IMR-90 (cell line): ENCODE measurements around the gene ACVR1B. TPM values are rescaled to one million over a fixed set of nuclear protein-coding genes. Genes with fewer than 3 reads are reported as not detected.

ENCODE experiments used
- ATAC-seq: fragments of 200-7000 bp; cut with Tn5 transposase; 2 replicates; pipeline ENCODE4 v1.9.1; 2020; ENCODE audit warnings: low read depth, mild to moderate bottlenecking, moderate library complexity
- BruUV-seq: library from RNA; stranded (reverse); fragments of 400-500 nt; replicated peaks from 2 replicates; lab custom pipeline; 2021; lab: Mats Ljungman, UMichigan
- CTCF ChIA-PET: fragments of 300-600 bp; formaldehyde crosslinking; extraction: SDS; loops from one replicate; lab custom pipeline; 2021; ENCODE audit warnings: antibody characterized with exemption; lab: Yijun Ruan, JAX
- POLR2A ChIA-PET: fragments of 300-600 bp; sonication (Branson Sonifier 250); formaldehyde crosslinking; loops from one replicate; lab custom pipeline; 2022; ENCODE audit warnings: antibody characterized with exemption; ENCODE audit not compliant: unreplicated experiment; lab: Charles Lee
- DNase-seq: peaks from one replicate; pipeline ENCODE4 v3.0.0; 2013
- H2AFZ ChIP-seq: replicated peaks from 2 replicates; pipeline ENCODE3; 2013; ENCODE audit warnings: low read length, mild to moderate bottlenecking; ENCODE audit not compliant: poor library complexity
- H2AK5ac ChIP-seq: 2 replicates; pipeline ENCODE4 v1.6.1; 2013; ENCODE audit warnings: low read depth, low read length, inconsistent platforms
- H2AK9ac ChIP-seq: replicated peaks from 2 replicates; pipeline ENCODE3; 2013; ENCODE audit warnings: mild to moderate bottlenecking, low read depth, low read length, moderate library complexity; ENCODE audit not compliant: poor library complexity
- H2BK120ac ChIP-seq: 2 replicates; pipeline ENCODE4 v1.6.1; 2013; ENCODE audit warnings: low read depth, low read length, inconsistent platforms
- H2BK15ac ChIP-seq: 3 replicates; pipeline ENCODE4 v1.6.1; 2013; ENCODE audit warnings: low read depth, low read length, inconsistent platforms
- H2BK20ac ChIP-seq: 2 replicates; pipeline ENCODE4 v1.6.1; 2013; ENCODE audit warnings: low read depth, mild to moderate bottlenecking, inconsistent platforms, low read length, moderate library complexity
- H2BK5ac ChIP-seq: 2 replicates; pipeline ENCODE4 v1.6.1; 2013; ENCODE audit warnings: mild to moderate bottlenecking, low read depth, low read length, inconsistent platforms; ENCODE audit not compliant: poor library complexity, severe bottlenecking
- H3K14ac ChIP-seq: replicated peaks from 2 replicates; pipeline ENCODE4 v1.6.1; 2013; ENCODE audit warnings: low read depth, low read length, inconsistent platforms
- H3K18ac ChIP-seq: 2 replicates; pipeline ENCODE4 v1.6.1; 2013; ENCODE audit warnings: low read depth, low read length, control low read depth
- H3K23ac ChIP-seq: 2 replicates; pipeline ENCODE4 v1.6.1; 2013; ENCODE audit warnings: low read depth, low read length, inconsistent platforms
- H3K27ac ChIP-seq: 2 replicates; pipeline ENCODE4 v1.5.1; 2013; ENCODE audit warnings: mild to moderate bottlenecking, control low read depth, low read length; ENCODE audit not compliant: insufficient read depth
- H3K27me3 ChIP-seq: 2 replicates; pipeline ENCODE4 v1.6.1; 2013; ENCODE audit warnings: low read length; ENCODE audit not compliant: control insufficient read depth, insufficient read depth
- H3K36me3 ChIP-seq: 2 replicates; pipeline ENCODE4 v1.6.1; 2013; ENCODE audit warnings: low read length, mixed read lengths; ENCODE audit not compliant: control insufficient read depth, insufficient read depth
- H3K4ac ChIP-seq: 2 replicates; pipeline ENCODE4 v1.6.1; 2013; ENCODE audit warnings: low read depth, low read length, inconsistent platforms
- H3K4me1 ChIP-seq: 2 replicates; pipeline ENCODE4 v1.6.1; 2013; ENCODE audit warnings: low read length, mixed read lengths; ENCODE audit not compliant: control insufficient read depth, insufficient read depth
- H3K4me2 ChIP-seq: 2 replicates; pipeline ENCODE4 v1.6.1; 2013; ENCODE audit warnings: low read depth, mild to moderate bottlenecking, control low read depth, low read length, moderate library complexity
- H3K4me3 ChIP-seq: 2 replicates; pipeline ENCODE4 v1.5.1; 2013; ENCODE audit warnings: low read depth, mild to moderate bottlenecking, control low read depth, low read length, moderate library complexity; ENCODE audit not compliant: insufficient read depth
- H3K56ac ChIP-seq: 2 replicates; pipeline ENCODE4 v1.6.1; 2013; ENCODE audit warnings: low read length, inconsistent platforms; ENCODE audit not compliant: insufficient read depth; ENCODE audit errors: extremely low read depth
- H3K79me1 ChIP-seq, 2 experiments: 2 replicates each; pipeline ENCODE4 v1.6.1; 2013; ENCODE audit warnings: low read length in 2 of 2, inconsistent platforms in 1 of 2, low read depth in 1 of 2
- H3K9ac ChIP-seq: 2 replicates; pipeline ENCODE4 v1.6.1; 2013; ENCODE audit warnings: low read depth, low read length, control low read depth
- H3K9me1 ChIP-seq: 2 replicates; pipeline ENCODE4 v1.6.1; 2013; ENCODE audit warnings: low read length, inconsistent platforms; ENCODE audit not compliant: insufficient read depth
- H3K9me3 ChIP-seq: 2 replicates; pipeline ENCODE4 v1.6.1; 2013; ENCODE audit warnings: low read length; ENCODE audit not compliant: control insufficient read depth, insufficient read depth
- H4K20me1 ChIP-seq: 2 replicates; pipeline ENCODE4 v1.6.1; 2013; ENCODE audit warnings: low read length, inconsistent platforms; ENCODE audit not compliant: insufficient read depth
- H4K5ac ChIP-seq: 2 replicates; pipeline ENCODE4 v1.6.1; 2013; ENCODE audit warnings: mild to moderate bottlenecking, low read depth, low read length, control low read depth
- H4K8ac ChIP-seq, 2 experiments: 2 replicates each; pipeline ENCODE4 v1.6.1; 2013; ENCODE audit warnings: low read depth in 2 of 2, low read length in 2 of 2, control low read depth in 1 of 2, inconsistent platforms in 1 of 2
- H4K91ac ChIP-seq: 2 replicates; pipeline ENCODE4 v1.6.1; 2013; ENCODE audit warnings: low read depth, low read length, inconsistent platforms; ENCODE audit not compliant: insufficient read depth
- BHLHE40 ChIP-seq: fragments of 150-350 bp; IDR thresholded peaks from 2 replicates; pipeline ENCODE4 v1.6.1; 2016; ENCODE audit warnings: mild to moderate bottlenecking, low read depth, low read length
- CEBPB ChIP-seq: IDR thresholded peaks from 2 replicates; pipeline ENCODE4 v1.6.1; 2012; ENCODE audit warnings: low read depth, low read length, improper control_type of control experiment
- CHD1 ChIP-seq: IDR thresholded peaks from 2 replicates; pipeline ENCODE4 v1.6.1; 2012; ENCODE audit warnings: low read depth, low read length, improper control_type of control experiment
- FOS ChIP-seq: fragments of 150-350 bp; IDR thresholded peaks from 2 replicates; pipeline ENCODE4 v1.6.1; 2016; ENCODE audit warnings: low read depth, low read length
- MAFK ChIP-seq: IDR thresholded peaks from 2 replicates; pipeline ENCODE4 v1.6.1; 2012; ENCODE audit warnings: low read depth, low read length, improper control_type of control experiment
- MAZ ChIP-seq: IDR thresholded peaks from 2 replicates; pipeline ENCODE4 v1.6.1; 2012; ENCODE audit warnings: low read depth, mild to moderate bottlenecking, low read length, improper control_type of control experiment, moderate library complexity, borderline replicate concordance
- MXI1 ChIP-seq: IDR thresholded peaks from 2 replicates; pipeline ENCODE4 v1.6.1; 2012; ENCODE audit warnings: low read depth, mild to moderate bottlenecking, low read length, moderate library complexity, borderline replicate concordance
- NFE2L2 ChIP-seq: fragments of 150-350 bp; IDR thresholded peaks from 2 replicates; pipeline ENCODE4 v1.6.1; 2016; ENCODE audit warnings: low read depth, mild to moderate bottlenecking, low read length
- POLR2A ChIP-seq: IDR thresholded peaks from 2 replicates; pipeline ENCODE4 v1.6.1; 2012; ENCODE audit warnings: mild to moderate bottlenecking, low read depth, low read length
- RAD21 ChIP-seq: IDR thresholded peaks from 2 replicates; pipeline ENCODE4 v1.6.1; 2012; ENCODE audit warnings: low read length, improper control_type of control experiment
- RCOR1 ChIP-seq: IDR thresholded peaks from 2 replicates; pipeline ENCODE4 v1.6.1; 2012; ENCODE audit warnings: mild to moderate bottlenecking, low read length, improper control_type of control experiment; ENCODE audit not compliant: insufficient replicate concordance
- RFX5 ChIP-seq: IDR thresholded peaks from 2 replicates; pipeline ENCODE4 v1.8.0; 2012; ENCODE audit warnings: low read depth, mild to moderate bottlenecking, low read length, moderate library complexity
- SMC3 ChIP-seq: fragments of 150-350 bp; IDR thresholded peaks from 2 replicates; pipeline ENCODE4 v1.6.1; 2016; ENCODE audit warnings: low read depth, mild to moderate bottlenecking, antibody characterized with exemption, low read length, moderate library complexity
- WGBS, 2 experiments: methylation state at CpG; one replicate each; pipeline versions ENCODE4 v1.1.5 to v1.1.7; 2013; ENCODE audit warnings: missing lambda C conversion rate in 2 of 2; ENCODE audit not compliant: insufficient read length in 1 of 2; ENCODE audit errors: extremely low coverage in 2 of 2; 5-methylcytosine and 5-hydroxymethylcytosine counted together
- dilution Hi-C: fragments of 300-500 bp; cut with HindIII; formaldehyde crosslinking; loops from one replicate; pipeline ENCODE4 v1.14.3; 2018; ENCODE audit warnings: low sequenced_read_pairs; ENCODE audit not compliant: unreplicated experiment
- in situ Hi-C: fragments of 300-500 bp; cut with MboI; formaldehyde crosslinking; loops from 3 replicates; pipeline ENCODE4 v1.14.3; 2019; ENCODE audit warnings: low sequenced_read_pairs, inconsistent platforms, mixed read lengths
- intact Hi-C: fragments of 100-400 bp; cut with micrococcal nuclease; formaldehyde crosslinking; loops from 2 replicates; pipeline ENCODE4 v1.10.0; 2022
- polyA plus RNA-seq, 3 experiments: library from polyadenylated mRNA; depleted of rRNA; stranded (reverse); fragments of >200 nt; gene quantifications; 2 replicates each; pipeline ENCODE4 v1.2.3, GENCODE V29; 2012; ENCODE audit warnings: low replicate concordance in 1 of 3
- total RNA-seq: library from RNA; depleted of rRNA; stranded (reverse); fragments of >200 nt; gene quantifications from 2 replicates; pipeline ENCODE4 v1.2.3, GENCODE V29; 2012
- TF ChIP-seq, protein P1 (sequence below): fragments of 150-350 bp; IDR thresholded peaks from 2 replicates; pipeline ENCODE4 v1.6.1; 2016; ENCODE audit warnings: low read depth, mild to moderate bottlenecking, low read length, moderate library complexity, borderline replicate concordance
- TF ChIP-seq, protein P2 (sequence below): fragments of 150-350 bp; IDR thresholded peaks from 2 replicates; pipeline ENCODE4 v1.6.1; 2017; ENCODE audit warnings: mild to moderate bottlenecking, antibody characterized with exemption, low read length, low read depth
- TF ChIP-seq, protein P3 (sequence below): conservative IDR thresholded peaks from 2 replicates; pipeline ENCODE4 v1.5.1; 2012; ENCODE audit warnings: mild to moderate bottlenecking, low read depth, low read length, improper control_type of control experiment

The ACVR1B gene
- total and polyA plus RNA-seq, 2 of the 4 experiments (the other 2 are of a cell fraction): 5.7 to 13.6 TPM

DNA sequence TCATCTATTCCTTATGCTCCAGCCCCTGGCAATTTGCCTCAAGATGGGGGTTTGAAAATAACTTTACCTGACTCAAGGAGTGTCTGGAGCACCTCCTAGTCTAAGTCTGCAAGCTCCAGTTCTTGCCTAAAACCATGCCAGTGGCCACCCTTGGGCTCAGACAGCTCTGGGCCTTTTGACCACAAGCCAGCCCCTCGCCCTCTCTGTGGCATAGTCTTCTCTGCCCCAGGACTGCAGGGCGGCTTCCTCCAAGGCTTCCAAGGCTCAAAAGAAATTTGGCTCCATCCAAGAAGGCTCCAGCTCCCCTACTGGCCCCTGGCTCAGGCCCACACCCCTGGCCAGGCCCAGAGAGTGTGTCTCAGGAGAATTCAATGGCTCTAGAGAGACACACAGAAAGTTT lies 29.4 kb upstream of the ACVR1B start:
- H4K20me1 ChIP-seq: no peaks in the 10 kb centered on the region
- H2AFZ ChIP-seq: peak overlapping the region; percentile 82
- H2BK120ac ChIP-seq: peak overlapping the region; percentile 69; the same call in 1 of the 2 replicates
- H3K9me1 ChIP-seq: peaks cover 16% of the 10 kb centered on the region
- H3K27me3 ChIP-seq: no peaks in the 10 kb centered on the region
- dilution Hi-C loops: no loop called here
- DNase-seq (no peak), ATAC-seq (no peak)
- H3K4me2 ChIP-seq: no peak overlapping the region
- no peak overlapping the region for H3K14ac ChIP-seq
- no peak overlapping the region for H3K4me3 ChIP-seq
- H3K27ac ChIP-seq: peak overlapping the region; percentile 35; the same call in 1 of the 2 replicates
- no peak for TF ChIP-seq CEBPB
- TF ChIP-seq, protein P1, sequence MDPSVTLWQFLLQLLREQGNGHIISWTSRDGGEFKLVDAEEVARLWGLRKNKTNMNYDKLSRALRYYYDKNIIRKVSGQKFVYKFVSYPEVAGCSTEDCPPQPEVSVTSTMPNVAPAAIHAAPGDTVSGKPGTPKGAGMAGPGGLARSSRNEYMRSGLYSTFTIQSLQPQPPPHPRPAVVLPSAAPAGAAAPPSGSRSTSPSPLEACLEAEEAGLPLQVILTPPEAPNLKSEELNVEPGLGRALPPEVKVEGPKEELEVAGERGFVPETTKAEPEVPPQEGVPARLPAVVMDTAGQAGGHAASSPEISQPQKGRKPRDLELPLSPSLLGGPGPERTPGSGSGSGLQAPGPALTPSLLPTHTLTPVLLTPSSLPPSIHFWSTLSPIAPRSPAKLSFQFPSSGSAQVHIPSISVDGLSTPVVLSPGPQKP: no peak
- no peak for TF ChIP-seq FOS
- no peak for TF ChIP-seq POLR2A
- TF ChIP-seq, protein P2, sequence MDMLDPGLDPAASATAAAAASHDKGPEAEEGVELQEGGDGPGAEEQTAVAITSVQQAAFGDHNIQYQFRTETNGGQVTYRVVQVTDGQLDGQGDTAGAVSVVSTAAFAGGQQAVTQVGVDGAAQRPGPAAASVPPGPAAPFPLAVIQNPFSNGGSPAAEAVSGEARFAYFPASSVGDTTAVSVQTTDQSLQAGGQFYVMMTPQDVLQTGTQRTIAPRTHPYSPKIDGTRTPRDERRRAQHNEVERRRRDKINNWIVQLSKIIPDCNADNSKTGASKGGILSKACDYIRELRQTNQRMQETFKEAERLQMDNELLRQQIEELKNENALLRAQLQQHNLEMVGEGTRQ: no peak
- TF ChIP-seq, protein P3, sequence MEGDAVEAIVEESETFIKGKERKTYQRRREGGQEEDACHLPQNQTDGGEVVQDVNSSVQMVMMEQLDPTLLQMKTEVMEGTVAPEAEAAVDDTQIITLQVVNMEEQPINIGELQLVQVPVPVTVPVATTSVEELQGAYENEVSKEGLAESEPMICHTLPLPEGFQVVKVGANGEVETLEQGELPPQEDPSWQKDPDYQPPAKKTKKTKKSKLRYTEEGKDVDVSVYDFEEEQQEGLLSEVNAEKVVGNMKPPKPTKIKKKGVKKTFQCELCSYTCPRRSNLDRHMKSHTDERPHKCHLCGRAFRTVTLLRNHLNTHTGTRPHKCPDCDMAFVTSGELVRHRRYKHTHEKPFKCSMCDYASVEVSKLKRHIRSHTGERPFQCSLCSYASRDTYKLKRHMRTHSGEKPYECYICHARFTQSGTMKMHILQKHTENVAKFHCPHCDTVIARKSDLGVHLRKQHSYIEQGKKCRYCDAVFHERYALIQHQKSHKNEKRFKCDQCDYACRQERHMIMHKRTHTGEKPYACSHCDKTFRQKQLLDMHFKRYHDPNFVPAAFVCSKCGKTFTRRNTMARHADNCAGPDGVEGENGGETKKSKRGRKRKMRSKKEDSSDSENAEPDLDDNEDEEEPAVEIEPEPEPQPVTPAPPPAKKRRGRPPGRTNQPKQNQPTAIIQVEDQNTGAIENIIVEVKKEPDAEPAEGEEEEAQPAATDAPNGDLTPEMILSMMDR: no peak
- no peak for TF ChIP-seq RAD21
- TF ChIP-seq MXI1: no peak
- TF ChIP-seq RCOR1: no peak
- no peak for TF ChIP-seq MAZ
- no peak for TF ChIP-seq RFX5
- no peak for TF ChIP-seq BHLHE40
- no peak for TF ChIP-seq CHD1
- TF ChIP-seq MAFK: no peak
- TF ChIP-seq NFE2L2: no peak
- no peak for TF ChIP-seq SMC3
- CTCF ChIA-PET: interaction anchor here (1.1 to 1.7 kb wide), 5 partner anchors 14 to 104 kb away, joined by 3 to 8 read pairs (median 5); partner anchors contain the start of gene ACVRL1
- H2BK15ac ChIP-seq: no peak overlapping the region
- H2BK20ac ChIP-seq: 0 out of 2 replicates have a peak overlapping the region, but pooled peaks have one; percentile 69
- peak overlapping the region; percentile 48; the same call in 1 of the 2 replicates for H2AK5ac ChIP-seq
- H2BK5ac ChIP-seq: no peak overlapping the region
- BruUV-seq: no TSS peak
- H3K36me3 ChIP-seq: no peaks in the 10 kb centered on the region; the same call in 1 of the 2 replicates
- H3K4ac ChIP-seq: peak overlapping the region; percentile 82
- H4K8ac ChIP-seq: peak overlapping the region; percentile 78 to 85; a peak in 2 of 4 replicates
- peaks cover 16% of the 10 kb centered on the region for H3K4me1 ChIP-seq
- H3K56ac ChIP-seq: no peak overlapping the region
- peak overlapping the region; percentile 86 for H2AK9ac ChIP-seq
- no CpG with 5 or more reads among the region's 2 CpGs for WGBS, 2 experiments
- in situ Hi-C loops: no loop called here
- H3K9me3 ChIP-seq: no peaks in the 10 kb centered on the region
- H3K9ac ChIP-seq: no peak overlapping the region
- H4K5ac ChIP-seq: peak overlapping the region; percentile 73; the same call in 1 of the 2 replicates
- peak overlapping the region; percentile 22 for H3K18ac ChIP-seq
- intact Hi-C loops: loop anchor here (2.0 kb wide), 1 partner anchor 59 kb away; no protein-coding TSS in a partner anchor
- peak overlapping the region; percentile 60 for H4K91ac ChIP-seq
- POLR2A ChIA-PET: no interaction called here
- no peaks in the 10 kb centered on the region; a peak in 1 of 4 replicates for H3K79me1 ChIP-seq
- no peak overlapping the region for H3K23ac ChIP-seq
